Lung (tissue), 12 donors: ENCODE measurements around the gene PROM2. TPM values are rescaled to one million over a fixed set of nuclear protein-coding genes. Genes with fewer than 3 reads are reported as not detected.

ENCODE experiments used
- ATAC-seq: fragments of 200-7000 bp; cut with Tn5 transposase; one replicate; pipeline ENCODE4 v1.9.1; 2020; ENCODE audit warnings: moderate number of reproducible peaks; ENCODE audit not compliant: insufficient read depth, low FRiP score
- DNase-seq, 3 donors: peaks; one replicate each; pipeline ENCODE4 v3.0.0-alpha.2; 2013 to 2017
- H3K27ac ChIP-seq, 2 donors: one replicate each; pipeline ENCODE4 v1.5.1; 2013; ENCODE audit warnings: mild to moderate bottlenecking in 2 of 2, moderate library complexity in 2 of 2, control low read depth in 1 of 2, inconsistent platforms in 1 of 2, low read depth in 1 of 2, low read length in 1 of 2
- H3K27me3 ChIP-seq, 3 donors: one replicate each; pipeline ENCODE4 v1.5.1; 2013; ENCODE audit warnings: low read length in 2 of 3; ENCODE audit not compliant: control insufficient read depth in 3 of 3, insufficient read depth in 3 of 3
- H3K36me3 ChIP-seq, 4 donors: one replicate each; pipeline ENCODE4 v1.5.1; 2013; ENCODE audit warnings: low read length in 4 of 4, mild to moderate bottlenecking in 1 of 4, moderate library complexity in 1 of 4; ENCODE audit not compliant: control insufficient read depth in 4 of 4, insufficient read depth in 4 of 4
- H3K4me1 ChIP-seq, 5 donors: one replicate each; pipeline ENCODE4 v1.5.1; 2013; ENCODE audit warnings: low read length in 5 of 5, mild to moderate bottlenecking in 2 of 5, moderate library complexity in 1 of 5; ENCODE audit not compliant: control insufficient read depth in 5 of 5, insufficient read depth in 5 of 5
- H3K4me3 ChIP-seq: one replicate; pipeline ENCODE4 v1.5.1; 2013; ENCODE audit warnings: mild to moderate bottlenecking, control low read depth, moderate library complexity
- H3K9ac ChIP-seq, 2 donors: one replicate each; pipeline ENCODE4 v1.5.1; 2013; ENCODE audit warnings: low read length in 2 of 2, control low read depth in 1 of 2; ENCODE audit not compliant: insufficient read depth in 1 of 2
- H3K9me3 ChIP-seq, 4 donors: one replicate each; pipeline ENCODE4 v1.5.1; 2013; ENCODE audit warnings: low read length in 3 of 4, mild to moderate bottlenecking in 1 of 4, moderate library complexity in 1 of 4; ENCODE audit not compliant: control insufficient read depth in 4 of 4, insufficient read depth in 3 of 4
- WGBS, 2 donors: extraction: QIAGEN DNeasy Blood & Tissue Kit; methylation state at CpG; one replicate each; pipeline ENCODE4 v1.1.7; 2013; 5-methylcytosine and 5-hydroxymethylcytosine counted together
- polyA plus RNA-seq, 2 donors: library from polyadenylated mRNA; stranded (reverse); fragments of 200-250 nt; gene quantifications; one replicate each; pipeline ENCODE4 v1.2.1, GENCODE V29; 2013
- total RNA-seq, 2 donors: library from RNA; depleted of rRNA in 1 of 2; stranded (reverse); fragments of >200 nt in 1 of 2; gene quantifications; one replicate each; pipeline ENCODE4 v1.2.1, GENCODE V29; 2014 to 2021
- TF ChIP-seq, protein P1 (sequence below): IDR thresholded peaks from 2 replicates; pipeline ENCODE4 v1.5.1; 2012; ENCODE audit warnings: mild to moderate bottlenecking; ENCODE audit errors: control extremely low read depth, extremely low read depth
- donor health status: control.
- donor health status: control.
- donor health status: Bipolar disorder and iron deficiency.
- donor health status: healthy.
- donor health status: DM: yes; HTN: yes; CAD: no.

Gene PROM2
- total and polyA plus RNA-seq, 4 donors = 4.1 to 11.5 (median 5.2) TPM

DNA sequence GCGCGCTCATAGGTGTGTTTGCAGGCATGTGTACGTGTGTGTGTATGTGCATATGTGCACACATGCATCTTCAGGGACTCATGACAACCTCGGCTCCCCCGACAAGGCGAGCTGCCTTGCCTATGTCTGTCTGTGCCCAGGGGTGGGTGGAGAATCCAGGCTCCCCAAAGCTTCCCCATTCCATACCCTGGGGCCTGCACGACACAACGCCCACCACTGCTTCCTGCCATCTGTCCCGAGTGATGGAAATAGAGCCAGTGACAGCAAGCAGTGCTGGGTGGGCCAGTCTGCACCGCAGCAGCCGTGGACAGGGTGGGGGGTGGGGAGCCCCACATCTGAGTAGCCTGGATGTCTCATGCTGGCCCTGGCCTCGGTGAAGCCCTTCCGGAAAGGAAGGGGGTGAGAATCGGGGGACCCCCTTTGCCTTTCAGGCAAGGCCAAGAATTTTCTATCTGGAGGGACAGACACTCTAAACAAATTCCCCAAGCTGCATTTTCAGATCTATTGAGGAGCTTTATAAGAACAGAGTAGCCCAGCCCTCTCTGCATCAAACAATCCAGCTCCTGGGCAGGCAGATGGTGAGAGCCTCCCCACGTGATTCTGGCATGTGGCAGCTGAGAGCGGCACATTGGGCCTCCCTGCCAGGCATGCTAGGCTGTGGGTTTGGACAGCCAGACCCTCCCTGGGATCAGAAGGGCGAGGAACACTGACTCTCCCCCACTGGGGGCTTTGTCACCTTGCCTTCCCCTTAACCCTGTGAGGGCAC is 27.8 kb downstream of the PROM2 start:
- Histone ChIP-seq H3K27me3 (no peaks in the 10 kb centered on the region), H3K4me3 (no peak overlapping the region), H3K4me1 (peaks cover 0 to 12% (median 4%) of the 10 kb centered on the region in 5 donors), H3K36me3 (no peaks in the 10 kb centered on the region), H3K27ac (no peak overlapping the region), H3K9ac (no peak overlapping the region), H3K9me3 (no peaks in the 10 kb centered on the region)
- DNase-seq = no peak
- WGBS, 2 donors = 47 to 66% methylated on average over 17 of the region's 17 CpGs
- TF ChIP-seq, protein P1, sequence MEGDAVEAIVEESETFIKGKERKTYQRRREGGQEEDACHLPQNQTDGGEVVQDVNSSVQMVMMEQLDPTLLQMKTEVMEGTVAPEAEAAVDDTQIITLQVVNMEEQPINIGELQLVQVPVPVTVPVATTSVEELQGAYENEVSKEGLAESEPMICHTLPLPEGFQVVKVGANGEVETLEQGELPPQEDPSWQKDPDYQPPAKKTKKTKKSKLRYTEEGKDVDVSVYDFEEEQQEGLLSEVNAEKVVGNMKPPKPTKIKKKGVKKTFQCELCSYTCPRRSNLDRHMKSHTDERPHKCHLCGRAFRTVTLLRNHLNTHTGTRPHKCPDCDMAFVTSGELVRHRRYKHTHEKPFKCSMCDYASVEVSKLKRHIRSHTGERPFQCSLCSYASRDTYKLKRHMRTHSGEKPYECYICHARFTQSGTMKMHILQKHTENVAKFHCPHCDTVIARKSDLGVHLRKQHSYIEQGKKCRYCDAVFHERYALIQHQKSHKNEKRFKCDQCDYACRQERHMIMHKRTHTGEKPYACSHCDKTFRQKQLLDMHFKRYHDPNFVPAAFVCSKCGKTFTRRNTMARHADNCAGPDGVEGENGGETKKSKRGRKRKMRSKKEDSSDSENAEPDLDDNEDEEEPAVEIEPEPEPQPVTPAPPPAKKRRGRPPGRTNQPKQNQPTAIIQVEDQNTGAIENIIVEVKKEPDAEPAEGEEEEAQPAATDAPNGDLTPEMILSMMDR = no peak
- ATAC-seq = no peak

DNA sequence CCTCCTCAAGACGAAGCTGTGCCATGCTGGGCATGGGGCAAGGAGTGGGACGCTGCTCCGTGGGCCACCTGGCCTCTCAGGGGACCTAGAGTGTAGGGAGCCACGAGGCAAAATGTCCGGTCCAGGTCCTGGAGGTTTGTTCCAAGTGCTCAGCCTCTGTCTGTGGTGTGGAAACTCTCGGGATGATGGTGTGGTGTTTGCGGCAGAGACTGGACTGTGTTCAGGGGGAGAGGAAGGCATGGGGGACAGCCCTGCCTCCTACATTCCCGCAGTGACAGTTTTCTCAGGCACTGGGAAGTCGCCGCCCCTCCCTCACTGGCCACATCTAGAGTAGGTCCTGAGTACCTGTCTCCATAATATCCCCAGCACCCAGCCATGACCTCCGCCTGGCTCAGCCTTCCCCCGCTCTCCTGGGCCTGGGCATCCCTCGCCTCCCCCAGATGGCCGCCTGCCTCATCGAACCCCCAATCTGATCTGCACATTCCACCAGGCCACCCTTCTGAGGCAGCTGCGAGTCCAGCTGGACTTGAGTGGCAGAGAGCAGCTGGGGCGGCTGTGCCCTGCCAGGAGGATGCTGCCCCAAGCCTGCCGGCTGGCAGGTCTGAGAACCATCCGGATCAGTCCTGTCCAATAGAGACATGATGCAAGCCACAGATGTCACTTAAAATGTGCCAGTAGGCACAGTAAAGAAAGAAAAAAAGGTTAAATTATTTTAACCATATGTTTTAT is 29.1 kb downstream of the PROM2 start:
- Histone ChIP-seq H3K9ac (no peak overlapping the region), H3K4me1 (peaks cover 0 to 4% (median under 1%) of the 10 kb centered on the region in 5 donors), H3K4me3 (no peak overlapping the region), H3K9me3 (no peaks in the 10 kb centered on the region), H3K27ac (no peak overlapping the region), H3K36me3 (no peaks in the 10 kb centered on the region), H3K27me3 (no peaks in the 10 kb centered on the region)
- DNase-seq (no peak), ATAC-seq (no peak)
- WGBS, 2 donors = 82 to 88% methylated on average over 19 of the region's 19 CpGs
- TF ChIP-seq, protein P1 = no peak

DNA sequence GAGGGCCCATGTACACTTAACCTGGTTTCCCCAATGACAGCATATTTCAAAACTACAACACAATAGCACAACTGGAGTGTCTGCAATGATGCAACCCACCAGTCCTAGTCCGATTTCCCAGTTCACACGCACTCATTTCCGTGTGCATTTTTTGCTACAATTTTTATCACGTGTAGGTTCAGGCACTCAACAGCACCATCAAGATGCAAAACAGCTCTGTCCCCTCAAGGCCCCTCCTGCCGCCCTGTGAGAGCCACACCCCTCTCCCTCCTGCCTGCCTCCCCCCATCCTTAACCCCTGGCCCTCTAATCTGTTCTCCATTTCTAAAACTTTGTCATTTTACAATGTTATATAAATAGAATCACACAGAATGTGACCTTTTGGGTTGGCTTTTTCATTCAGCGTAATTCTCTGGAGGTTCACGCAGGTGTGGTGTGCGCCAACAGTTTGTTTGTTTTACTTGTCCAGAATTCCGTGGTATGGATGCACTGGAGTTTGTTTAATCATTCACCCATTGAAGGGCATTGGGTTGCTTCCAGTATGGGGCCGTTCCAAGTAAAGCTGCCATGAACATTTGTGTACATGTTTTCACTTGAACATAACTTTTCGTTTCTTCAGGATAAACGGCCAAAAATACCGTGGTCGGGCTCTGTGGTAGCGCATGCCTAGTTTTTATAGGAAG is 31.3 kb downstream of the PROM2 start:
- Histone ChIP-seq H3K27ac (no peak overlapping the region), H3K9me3 (no peaks in the 10 kb centered on the region), H3K4me1 (peaks cover 0 to 4% (median 0%) of the 10 kb centered on the region in 5 donors), H3K9ac (no peak overlapping the region), H3K4me3 (no peak overlapping the region), H3K27me3 (no peaks in the 10 kb centered on the region), H3K36me3 (no peaks in the 10 kb centered on the region)
- DNase-seq = peak; percentile 45 to 71 (median 59)
- no peak for ATAC-seq
- WGBS, 2 donors = 52 to 73% methylated on average over 15 of the region's 15 CpGs
- TF ChIP-seq, protein P1 = no peak
